Dedifferentiated amniotic fluid mesenchymal stem cell (primary cell): Measurements from ENCODE around the gene DUS3L.

ENCODE experiments used
- DNase-seq: peaks from one replicate; pipeline ENCODE4 v3.0.0-alpha.2; 2016; ENCODE audit errors: extremely low spot score

The DUS3L gene

DNA sequence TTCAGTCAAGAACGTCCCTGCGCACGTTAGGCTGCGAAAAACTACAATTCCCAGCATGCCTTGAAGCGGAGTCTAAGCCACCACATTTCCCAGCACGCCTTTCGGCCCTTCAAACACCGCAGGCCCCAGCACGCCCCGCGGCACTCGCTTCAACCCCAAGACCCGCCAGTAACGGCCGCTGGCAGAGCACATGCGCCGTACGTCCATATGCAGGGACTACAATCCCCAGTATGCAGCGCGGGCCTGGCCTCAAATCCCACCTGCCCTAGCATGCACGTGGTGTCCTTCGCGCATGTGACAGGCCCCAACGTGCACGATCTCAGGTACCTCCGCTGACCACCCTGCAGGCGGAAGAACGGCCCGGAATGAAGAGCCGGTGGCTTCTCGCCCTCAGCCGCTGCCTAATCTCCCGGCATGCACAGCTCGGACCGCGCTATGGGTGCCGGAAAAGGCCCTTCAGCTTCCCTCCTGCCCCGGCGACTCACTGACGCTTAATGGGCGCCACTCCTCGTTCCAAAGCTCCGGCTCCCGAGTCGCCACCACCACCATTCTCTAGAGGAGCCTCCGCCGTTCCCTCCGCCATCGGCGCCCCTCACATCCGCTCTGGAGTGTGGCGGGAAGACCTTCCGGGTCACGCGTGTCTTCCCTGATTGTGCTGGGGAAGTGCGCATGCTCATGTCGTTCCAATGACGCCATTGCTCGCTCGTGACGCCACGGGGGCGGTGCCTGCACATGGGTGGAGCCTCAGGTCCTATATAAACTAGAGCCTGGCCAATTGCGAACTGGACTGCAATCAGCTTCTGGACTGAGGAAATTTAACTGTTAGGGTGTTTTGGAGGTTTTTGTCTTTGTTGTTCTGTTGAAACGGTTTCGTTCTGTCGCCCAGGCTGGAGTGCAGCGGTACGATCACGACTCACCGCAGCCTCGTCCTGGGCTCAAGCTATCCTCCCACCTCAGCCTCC, at the start of gene DUS3L:
Gene DUS3L (minus strand): TSS at position 605 of the 962 bp plus-strand sequence. CDS start 22 bp downstream, at position 583.
- DNase-seq, result peak; percentile 97

- DNase-seq, result no peak
Observed at GRCh38 chr19:5839065-5840017, 48.4 kb upstream of the DUS3L start, which contains the start of gene FUT6. Gene FUT6 (minus strand): TSS chr19:5839702. CDS start chr19:5832567, 7,135 bp downstream.

DNA sequence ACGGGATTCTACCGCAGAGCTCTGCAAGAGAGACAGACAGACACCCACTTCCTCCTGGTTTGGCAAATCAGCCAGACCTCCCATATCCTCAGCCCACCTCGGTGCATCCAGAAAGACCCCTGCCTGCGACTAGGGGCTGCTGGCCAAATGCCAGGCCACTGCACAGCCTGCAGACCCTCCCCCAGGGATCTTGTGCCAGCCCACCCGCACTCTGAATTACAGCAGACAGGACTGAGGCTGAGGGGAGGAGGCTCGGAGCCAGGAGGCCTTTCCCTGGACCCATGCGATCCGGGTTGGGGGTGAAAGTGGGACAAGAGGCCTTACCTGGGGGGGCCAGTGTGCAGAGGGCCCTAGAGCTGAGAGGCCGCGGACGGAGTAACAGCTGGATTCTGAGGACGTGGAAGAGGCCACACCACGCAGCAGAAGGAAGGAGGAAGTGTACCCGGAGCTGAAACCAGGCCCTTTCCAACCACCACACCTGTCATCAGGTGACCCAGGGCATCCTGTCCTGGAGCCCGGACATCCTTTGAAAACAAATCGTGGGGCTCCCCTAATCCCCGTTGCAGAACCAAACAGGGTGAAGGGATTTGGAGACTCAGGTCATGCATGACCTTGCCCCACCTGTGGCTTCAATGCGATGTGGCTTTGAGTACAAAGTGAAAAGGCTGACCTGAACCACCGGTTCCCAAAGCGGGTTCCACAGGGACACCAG, 47.5 kb upstream of the DUS3L start:
- DNase-seq, result no peak

- DNase-seq, result no peak
Observed at GRCh38 chr19:5837761-5838352, 46.9 kb upstream of the DUS3L start.

DNA sequence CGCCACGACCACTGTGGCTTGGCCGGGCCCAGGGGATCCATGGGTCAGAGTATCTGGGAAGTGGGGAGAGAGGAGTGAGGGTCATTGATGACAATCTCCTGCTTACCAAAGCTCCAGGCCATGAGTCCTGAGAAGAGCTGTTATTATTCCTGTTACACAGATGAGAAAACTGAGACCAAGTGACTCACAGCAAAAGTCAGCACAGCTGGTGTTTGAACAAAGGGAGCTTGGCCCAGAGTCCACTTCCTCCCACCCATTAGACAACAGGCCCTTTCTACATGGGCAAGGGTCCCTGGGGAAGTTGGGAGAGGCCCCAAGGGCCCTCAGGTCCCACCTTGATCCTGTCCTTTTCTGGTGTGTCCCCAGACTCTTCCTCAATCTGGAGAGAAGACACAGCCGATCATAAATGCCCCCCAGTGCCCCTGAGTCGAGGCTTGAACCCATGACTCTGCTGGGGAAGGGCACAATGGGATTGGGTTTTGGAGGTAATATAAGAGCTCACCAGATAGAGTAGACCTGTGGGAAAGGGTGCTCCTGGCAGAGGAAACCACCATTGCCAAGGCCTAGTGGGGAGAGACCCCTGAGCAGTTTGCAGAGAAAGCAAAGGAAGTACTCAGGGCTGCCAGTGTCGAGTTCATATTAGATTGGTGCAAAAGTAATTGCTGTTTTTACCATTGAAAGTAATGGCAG, 41.7 kb upstream of the DUS3L start:
- DNase-seq, result no peak

DNA sequence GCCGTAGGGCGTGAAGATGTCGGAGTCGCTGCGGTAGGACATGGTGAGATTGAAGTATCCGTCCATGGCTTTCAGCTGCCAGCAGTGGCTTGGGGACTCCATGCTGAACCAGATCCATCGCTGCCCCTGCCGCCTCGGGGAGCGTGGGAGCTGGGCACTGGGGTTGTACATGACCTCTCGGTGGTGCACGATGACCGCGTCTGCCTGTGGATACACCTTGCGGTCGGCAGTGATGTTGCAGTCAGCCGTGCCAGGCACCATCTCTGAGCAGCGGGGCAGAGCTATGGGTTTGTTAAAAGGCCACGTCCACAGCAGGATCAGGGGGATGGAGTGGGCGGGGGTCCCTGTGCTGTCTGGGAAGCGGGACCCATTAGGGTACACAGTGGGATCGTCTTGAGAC, 41.1 kb upstream of the DUS3L start:
- DNase-seq, result no peak

GRCh38 chr19:5831159-5831558, 40.2 kb upstream of the DUS3L start:
- no peak for DNase-seq

- no peak for DNase-seq
Observed at GRCh38 chr19:5829567-5830310, 38.8 kb upstream of the DUS3L start.

DNA sequence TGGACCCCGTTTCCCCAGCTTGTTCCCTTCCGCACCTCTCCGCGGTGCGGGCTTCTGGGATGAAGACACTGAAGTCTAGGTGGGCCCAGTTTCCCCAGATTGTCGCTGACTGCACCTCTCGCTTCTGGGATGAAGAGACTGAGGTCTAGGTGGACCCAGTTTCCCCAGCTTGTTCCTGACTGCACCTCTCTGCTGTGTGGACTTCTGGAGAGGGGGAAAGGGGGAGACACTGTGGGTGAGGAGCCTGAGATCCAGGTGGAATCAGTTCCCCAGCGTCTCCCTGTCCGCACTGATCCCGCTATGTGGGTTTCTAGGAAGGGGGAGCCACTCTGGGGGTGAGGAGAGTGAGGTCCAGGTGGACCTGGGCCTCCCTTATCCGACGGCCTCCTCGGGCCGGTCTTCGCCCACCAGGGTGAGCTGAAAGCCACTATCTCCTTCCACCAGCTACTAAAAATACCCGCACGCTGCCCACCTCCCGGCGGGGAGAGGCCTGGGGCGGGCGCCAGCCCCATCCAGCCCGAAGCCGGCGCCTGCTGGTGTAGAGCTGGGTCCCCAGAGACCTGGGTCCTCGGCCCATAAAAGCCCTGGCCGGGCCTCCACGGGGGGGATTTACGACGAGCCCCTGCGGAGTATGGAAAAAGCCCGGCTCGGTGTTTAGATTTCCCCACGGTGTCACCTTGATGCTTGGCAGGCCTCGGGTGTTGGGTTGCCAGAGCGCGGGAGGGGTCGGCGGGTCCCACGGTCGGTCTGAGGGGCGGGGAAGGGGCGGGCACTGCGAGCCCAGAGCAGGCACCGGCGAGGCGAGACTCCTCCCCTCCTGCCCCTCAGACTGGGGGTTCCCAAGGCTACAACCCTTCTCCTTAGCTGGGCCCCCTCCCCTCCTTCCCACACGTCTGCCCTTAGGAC, 38.0 kb upstream of the DUS3L start:
- no peak for DNase-seq

DNA sequence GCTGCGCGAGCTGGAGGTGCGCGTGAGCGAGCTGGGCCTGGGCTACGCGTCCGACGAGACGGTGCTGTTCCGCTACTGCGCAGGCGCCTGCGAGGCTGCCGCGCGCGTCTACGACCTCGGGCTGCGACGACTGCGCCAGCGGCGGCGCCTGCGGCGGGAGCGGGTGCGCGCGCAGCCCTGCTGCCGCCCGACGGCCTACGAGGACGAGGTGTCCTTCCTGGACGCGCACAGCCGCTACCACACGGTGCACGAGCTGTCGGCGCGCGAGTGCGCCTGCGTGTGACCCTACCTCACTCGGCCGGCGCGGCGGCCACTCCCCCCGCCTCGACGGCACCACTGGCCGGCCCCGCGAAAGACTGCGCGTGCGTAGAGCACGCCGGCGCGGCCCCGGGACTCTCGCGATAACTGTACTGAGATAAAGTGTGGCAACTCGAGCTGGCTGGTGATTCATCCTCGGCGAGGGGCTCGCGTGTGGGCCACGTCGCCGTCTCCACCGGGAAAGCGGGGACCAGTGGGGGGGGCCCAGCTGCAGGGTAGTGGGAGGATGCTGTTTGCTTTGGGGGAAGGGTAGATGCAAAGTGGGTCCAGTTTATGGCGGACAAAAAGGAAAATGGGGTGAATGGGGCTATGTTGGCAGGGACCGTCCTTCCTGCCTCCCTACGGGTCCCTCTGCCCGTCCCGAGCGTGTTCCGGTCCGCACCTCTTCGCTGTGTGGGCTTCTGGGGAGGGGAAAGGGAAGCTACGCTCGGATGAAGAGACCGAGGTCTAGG, 37.1 kb upstream of the DUS3L start:
- DNase-seq, result no peak

- DNase-seq, result no peak
Observed at GRCh38 chr19:5827342-5827890, 36.5 kb upstream of the DUS3L start.

DNA sequence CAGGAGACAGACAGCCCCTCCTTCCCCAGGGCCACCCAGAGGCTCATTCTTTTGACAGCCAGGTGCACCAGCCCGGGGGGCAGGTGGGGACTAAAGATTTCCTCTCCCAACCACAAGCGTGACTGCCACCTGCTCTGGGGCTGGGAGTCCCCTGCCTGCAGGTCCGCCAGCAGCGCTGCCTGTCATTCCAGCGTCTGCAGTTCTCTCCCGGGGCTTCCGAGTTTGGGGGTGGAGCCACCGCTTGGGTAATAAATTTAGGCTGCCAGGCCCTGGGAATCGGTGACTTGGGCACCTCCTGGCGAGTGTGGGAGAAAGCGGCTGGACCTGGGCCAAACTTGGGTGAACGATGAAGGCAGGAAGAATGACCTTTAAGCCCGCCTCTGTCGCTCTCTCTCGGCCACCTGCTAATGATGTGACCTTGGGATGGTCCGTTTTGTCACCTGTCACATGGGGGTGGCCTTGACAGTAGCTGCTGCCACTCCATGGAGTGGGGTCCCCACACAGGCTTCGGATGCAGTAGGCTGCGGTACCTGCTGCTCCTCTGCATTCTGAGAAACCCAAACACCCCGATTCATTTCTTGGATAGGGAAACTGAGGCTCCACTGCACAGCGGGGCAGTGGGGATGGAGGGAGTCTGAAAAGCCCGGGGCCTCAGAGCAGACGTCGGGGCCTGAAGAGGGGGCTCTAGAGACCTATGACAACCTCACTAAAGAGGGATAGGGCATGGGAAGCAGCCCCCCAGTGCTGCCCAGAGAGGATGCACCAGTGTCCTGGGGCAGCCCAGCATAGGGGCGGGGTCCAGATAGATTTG, 35.8 kb upstream of the DUS3L start:
- DNase-seq, result no peak

- DNase-seq, result no peak
Observed at GRCh38 chr19:5825178-5825577, 34.2 kb upstream of the DUS3L start.

- no peak for DNase-seq
Observed at GRCh38 chr19:5824751-5825150, 33.8 kb upstream of the DUS3L start.

- no peak for DNase-seq
Observed at GRCh38 chr19:5823579-5824281, 32.8 kb upstream of the DUS3L start.

- no peak for DNase-seq
Observed at GRCh38 chr19:5822181-5822844, 31.4 kb upstream of the DUS3L start.
